ENCODE data around the gene PPHLN1.

- no peak for TF ChIP-seq CTCF (IDR thresholded peaks at IDR 0.05)
- TF ChIP-seq EZH2 (IDR thresholded peaks at IDR 0.05; ENCODE audit: borderline replicate concordance, insufficient read depth, low read depth, low read length, poor library complexity, severe bottlenecking), result no peak
Measured at GRCh38 chr12:42463671-42464070, 137.7 kb downstream of the PPHLN1 start.

Data from B cell (primary cell).